GM18870 (cell line): ENCODE measurements around the gene NBPF10.
"Not testable (repeated sequence)": the region's sequence is repeated elsewhere in the genome, so short reads cannot be mapped to it uniquely, and the experiment has no call there.

ENCODE experiments used
- ATAC-seq: cut with Tn5 transposase; IDR thresholded peaks from one replicate; pipeline ENCODE4 v1.9.1; 2021; ENCODE audit warnings: moderate library complexity; ENCODE audit not compliant: unreplicated experiment

NBPF10 gene

GRCh38 chr1:146144465-146144864 is at the start of gene NBPF10:
Gene NBPF10 (minus strand): TSS chr1:146144804. CDS start chr1:146144769, 35 bp downstream.
- ATAC-seq = not testable (repeated sequence)

GRCh38 chr1:146174531-146174930 is 29.9 kb upstream of the NBPF10 start:
- ATAC-seq = not testable (repeated sequence)

GRCh38 chr1:146167740-146168139 is 23.1 kb upstream of the NBPF10 start:
- ATAC-seq = not testable (repeated sequence)

GRCh38 chr1:146167273-146167672 is 22.7 kb upstream of the NBPF10 start:
- ATAC-seq = not testable (repeated sequence)
